GM19351 (cell line): ENCODE measurements around the gene SH3D19.
"Not testable (repeated sequence)": the region's sequence is repeated elsewhere in the genome, so short reads cannot be mapped to it uniquely, and the experiment has no call there.

ENCODE experiments used
- ATAC-seq: cut with Tn5 transposase; IDR thresholded peaks from one replicate; pipeline ENCODE4 v1.9.1; 2021; ENCODE audit warnings: mild to moderate bottlenecking, moderate library complexity; ENCODE audit not compliant: unreplicated experiment

Gene SH3D19

GRCh38 chr4:151236036-151236435 lies 89.4 kb downstream of the SH3D19 start:
- no peak for ATAC-seq

GRCh38 chr4:151235373-151235772 lies 90.0 kb downstream of the SH3D19 start:
- ATAC-seq, result not testable (repeated sequence)

GRCh38 chr4:151233600-151233999 lies 91.8 kb downstream of the SH3D19 start:
- no peak for ATAC-seq

GRCh38 chr4:151231915-151232595 lies 93.3 kb downstream of the SH3D19 start:
- no peak for ATAC-seq

GRCh38 chr4:151228189-151229119 lies 97.0 kb downstream of the SH3D19 start:
- no peak for ATAC-seq

GRCh38 chr4:151227731-151228130 lies 97.7 kb downstream of the SH3D19 start:
- ATAC-seq, result no peak

GRCh38 chr4:151227172-151227571 lies 98.2 kb downstream of the SH3D19 start:
- ATAC-seq, result no peak

GRCh38 chr4:151226004-151226932 lies 99.1 kb downstream of the SH3D19 start:
- ATAC-seq, result no peak

GRCh38 chr4:151223465-151223864 lies 101.9 kb downstream of the SH3D19 start:
- ATAC-seq, result no peak

GRCh38 chr4:151219948-151220347 lies 105.5 kb downstream of the SH3D19 start:
- no peak for ATAC-seq

- ATAC-seq, result no peak
Observed at GRCh38 chr4:151219091-151219490, 106.3 kb downstream of the SH3D19 start.

GRCh38 chr4:151218343-151218742 lies 107.1 kb downstream of the SH3D19 start:
- no peak for ATAC-seq

- no peak for ATAC-seq
Observed at GRCh38 chr4:151217326-151217725, 108.1 kb downstream of the SH3D19 start.

- no peak for ATAC-seq
Observed at GRCh38 chr4:151215295-151215694, 110.1 kb downstream of the SH3D19 start.

GRCh38 chr4:151207868-151208267 lies 117.5 kb downstream of the SH3D19 start:
- no peak for ATAC-seq

- no peak for ATAC-seq
Observed at GRCh38 chr4:151207186-151207585, 118.2 kb downstream of the SH3D19 start.

- ATAC-seq, result no peak
Observed at GRCh38 chr4:151206241-151207005, 119.0 kb downstream of the SH3D19 start.

GRCh38 chr4:151205722-151206121 lies 119.7 kb downstream of the SH3D19 start:
- no peak for ATAC-seq

- no peak for ATAC-seq
Observed at GRCh38 chr4:151204925-151205524, 120.4 kb downstream of the SH3D19 start.
